Hepatocyte (in vitro differentiated cells): ENCODE data around the gene PTPRD. TPM values are rescaled to one million over a fixed set of nuclear protein-coding genes. Genes with fewer than 3 reads are reported as not detected.

Experiments
- DNase-seq: peaks from one replicate; pipeline ENCODE4 v3.0.0-alpha.2; 2016; ENCODE audit warnings: low spot score
- H2AFZ ChIP-seq: fragments of 200-600 bp; sonication (generic); 2 replicates; pipeline ENCODE4 v1.6.0; 2016; ENCODE audit warnings: antibody characterized with exemption, mild to moderate bottlenecking
- H3K27ac ChIP-seq: fragments of 200-600 bp; sonication (generic); 2 replicates; pipeline ENCODE4 v1.5.1; 2016; ENCODE audit warnings: mild to moderate bottlenecking
- H3K27me3 ChIP-seq: fragments of 200-600 bp; sonication (generic); 2 replicates; pipeline ENCODE4 v1.6.1; 2016
- H3K36me3 ChIP-seq: fragments of 200-600 bp; sonication (generic); replicated peaks from 2 replicates; pipeline ENCODE4 v1.5.1; 2016; ENCODE audit warnings: low read depth; ENCODE audit not compliant: insufficient read depth
- H3K4me1 ChIP-seq: fragments of 200-600 bp; sonication (generic); 2 replicates; pipeline ENCODE4 v1.5.1; 2016; ENCODE audit warnings: mild to moderate bottlenecking, moderate library complexity; ENCODE audit not compliant: insufficient read depth
- H3K4me2 ChIP-seq: fragments of 200-600 bp; sonication (generic); 2 replicates; pipeline ENCODE4 v1.6.0; 2016
- H3K4me3 ChIP-seq: fragments of 200-600 bp; sonication (generic); 2 replicates; pipeline ENCODE4 v1.5.1; 2016; ENCODE audit warnings: mild to moderate bottlenecking
- H3K79me2 ChIP-seq: fragments of 200-600 bp; sonication (generic); 2 replicates; pipeline ENCODE4 v1.6.0; 2017; ENCODE audit warnings: mild to moderate bottlenecking
- H3K9me2 ChIP-seq: fragments of 200-600 bp; sonication (generic); replicated peaks from 2 replicates; pipeline ENCODE4 v1.6.0; 2017; ENCODE audit warnings: mild to moderate bottlenecking; ENCODE audit not compliant: insufficient read depth
- H3K9me3 ChIP-seq: fragments of 200-600 bp; sonication (generic); 2 replicates; pipeline ENCODE4 v1.5.1; 2016; ENCODE audit warnings: low read depth, mild to moderate bottlenecking
- H4K20me1 ChIP-seq: fragments of 200-600 bp; sonication (generic); 2 replicates; pipeline ENCODE4 v1.6.0; 2016; ENCODE audit warnings: mild to moderate bottlenecking; ENCODE audit not compliant: insufficient read depth, poor library complexity, severe bottlenecking
- EZH2 ChIP-seq: fragments of 200-600 bp; sonication (generic); IDR thresholded peaks from 2 replicates; pipeline ENCODE4 v1.6.1; 2016; ENCODE audit warnings: antibody characterized with exemption, mild to moderate bottlenecking, borderline replicate concordance
- EZH2phosphoT487 ChIP-seq: fragments of 200-600 bp; sonication (generic); IDR thresholded peaks from one replicate; pipeline ENCODE4 v1.6.1; 2018; ENCODE audit warnings: antibody characterized with exemption, mild to moderate bottlenecking, low read depth, moderate library complexity; ENCODE audit not compliant: unreplicated experiment, severe bottlenecking
- WGBS: methylation state at CpG from one replicate; pipeline ENCODE4 v1.1.6; 2016; ENCODE audit warnings: low lambda C conversion rate; ENCODE audit errors: missing lambda C conversion rate; 5-methylcytosine and 5-hydroxymethylcytosine counted together
- polyA plus RNA-seq: library from polyadenylated mRNA; unstranded; fragments of >200 nt; fragmentation: Nextera tagmentation; extraction: Ambion mirVana; gene quantifications from 2 replicates; pipeline ENCODE4 v1.2.1, GENCODE V29; 2016
- total RNA-seq: library from RNA; depleted of rRNA; stranded (reverse); fragments of >200 nt; gene quantifications from 2 replicates; pipeline ENCODE4 v1.2.3, GENCODE V29; 2014
- TF ChIP-seq, protein P1 (sequence below): fragments of 200-600 bp; sonication (generic); IDR thresholded peaks from 2 replicates; pipeline ENCODE4 v1.5.1; 2016; ENCODE audit warnings: antibody characterized with exemption, mild to moderate bottlenecking; ENCODE audit not compliant: poor library complexity

The PTPRD gene
- total and polyA plus RNA-seq, 2 experiments from 2014 or later: 6.5 to 77.6 TPM

DNA sequence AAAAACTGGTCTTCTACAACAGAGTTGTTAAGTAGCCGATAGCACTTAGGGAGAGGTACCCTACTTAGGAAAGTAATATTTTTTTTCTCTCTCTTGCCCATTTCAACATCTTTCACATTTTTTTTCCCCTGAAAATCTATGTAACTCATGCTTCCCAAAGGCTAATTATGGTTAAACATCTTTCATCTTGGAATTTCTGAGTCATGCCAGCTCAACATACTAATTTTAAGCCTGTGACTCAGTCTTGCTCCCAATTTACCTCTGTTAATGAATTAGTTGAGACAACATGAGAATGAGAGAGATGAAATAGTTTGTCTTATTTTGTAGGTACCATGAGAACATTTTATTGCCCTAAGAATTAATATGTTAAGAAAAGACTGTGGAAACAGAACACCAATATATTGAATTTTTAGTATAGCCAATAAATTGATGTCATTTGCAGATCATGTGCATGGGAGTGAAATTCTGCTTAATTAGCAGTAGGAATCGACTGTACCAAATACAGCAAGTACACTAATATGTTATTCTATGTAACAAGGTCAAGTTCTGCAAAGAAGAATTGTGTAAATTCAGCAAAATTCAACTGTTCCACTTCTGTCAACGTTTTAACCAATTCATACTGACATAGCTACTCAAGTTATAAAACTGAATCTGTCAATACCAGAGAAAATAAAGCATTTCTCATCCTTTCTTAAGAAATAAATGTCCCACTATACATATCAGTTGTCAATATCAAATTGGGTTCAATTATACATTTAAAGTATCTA lies 550.0 kb downstream of the PTPRD start:
- peak; percentile 24 for DNase-seq
- no peaks in the 10 kb centered on the region for H3K36me3 ChIP-seq
- H3K27ac ChIP-seq: no peak overlapping the region
- no peak overlapping the region for H2AFZ ChIP-seq
- H3K4me3 ChIP-seq: no peak overlapping the region
- H3K27me3 ChIP-seq: no peaks in the 10 kb centered on the region
- no peaks in the 10 kb centered on the region for H4K20me1 ChIP-seq
- TF ChIP-seq, protein P1, sequence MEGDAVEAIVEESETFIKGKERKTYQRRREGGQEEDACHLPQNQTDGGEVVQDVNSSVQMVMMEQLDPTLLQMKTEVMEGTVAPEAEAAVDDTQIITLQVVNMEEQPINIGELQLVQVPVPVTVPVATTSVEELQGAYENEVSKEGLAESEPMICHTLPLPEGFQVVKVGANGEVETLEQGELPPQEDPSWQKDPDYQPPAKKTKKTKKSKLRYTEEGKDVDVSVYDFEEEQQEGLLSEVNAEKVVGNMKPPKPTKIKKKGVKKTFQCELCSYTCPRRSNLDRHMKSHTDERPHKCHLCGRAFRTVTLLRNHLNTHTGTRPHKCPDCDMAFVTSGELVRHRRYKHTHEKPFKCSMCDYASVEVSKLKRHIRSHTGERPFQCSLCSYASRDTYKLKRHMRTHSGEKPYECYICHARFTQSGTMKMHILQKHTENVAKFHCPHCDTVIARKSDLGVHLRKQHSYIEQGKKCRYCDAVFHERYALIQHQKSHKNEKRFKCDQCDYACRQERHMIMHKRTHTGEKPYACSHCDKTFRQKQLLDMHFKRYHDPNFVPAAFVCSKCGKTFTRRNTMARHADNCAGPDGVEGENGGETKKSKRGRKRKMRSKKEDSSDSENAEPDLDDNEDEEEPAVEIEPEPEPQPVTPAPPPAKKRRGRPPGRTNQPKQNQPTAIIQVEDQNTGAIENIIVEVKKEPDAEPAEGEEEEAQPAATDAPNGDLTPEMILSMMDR: no peak
- TF ChIP-seq EZH2phosphoT487 (no peak), EZH2 (no peak)
- no peak overlapping the region for H3K4me2 ChIP-seq
- H3K4me1 ChIP-seq: peaks cover 7% of the 10 kb centered on the region
- H3K9me3 ChIP-seq: no peaks in the 10 kb centered on the region
- H3K9me2 ChIP-seq: no peaks in the 10 kb centered on the region
- H3K79me2 ChIP-seq: no peaks in the 10 kb centered on the region
- 78% methylated on average over 3 of the region's 3 CpGs for WGBS

- H3K4me1 ChIP-seq: peaks cover 7% of the 10 kb centered on the region
- peak; percentile 47 for DNase-seq
- H3K79me2 ChIP-seq: no peaks in the 10 kb centered on the region
- H3K4me3 ChIP-seq: no peak overlapping the region
- H3K27ac ChIP-seq: no peak overlapping the region
- WGBS: 59% methylated on average over 3 of the region's 3 CpGs
- no peaks in the 10 kb centered on the region for H4K20me1 ChIP-seq
- H2AFZ ChIP-seq: no peak overlapping the region
- no peaks in the 10 kb centered on the region for H3K36me3 ChIP-seq
- no peaks in the 10 kb centered on the region for H3K9me2 ChIP-seq
- no peaks in the 10 kb centered on the region for H3K9me3 ChIP-seq
- no peaks in the 10 kb centered on the region for H3K27me3 ChIP-seq
- no peak overlapping the region for H3K4me2 ChIP-seq
- TF ChIP-seq EZH2 (no peak), EZH2phosphoT487 (no peak)
- TF ChIP-seq, protein P1: no peak
Observed at GRCh38 chr9:10059044-10059443, 553.8 kb downstream of the PTPRD start.

DNA sequence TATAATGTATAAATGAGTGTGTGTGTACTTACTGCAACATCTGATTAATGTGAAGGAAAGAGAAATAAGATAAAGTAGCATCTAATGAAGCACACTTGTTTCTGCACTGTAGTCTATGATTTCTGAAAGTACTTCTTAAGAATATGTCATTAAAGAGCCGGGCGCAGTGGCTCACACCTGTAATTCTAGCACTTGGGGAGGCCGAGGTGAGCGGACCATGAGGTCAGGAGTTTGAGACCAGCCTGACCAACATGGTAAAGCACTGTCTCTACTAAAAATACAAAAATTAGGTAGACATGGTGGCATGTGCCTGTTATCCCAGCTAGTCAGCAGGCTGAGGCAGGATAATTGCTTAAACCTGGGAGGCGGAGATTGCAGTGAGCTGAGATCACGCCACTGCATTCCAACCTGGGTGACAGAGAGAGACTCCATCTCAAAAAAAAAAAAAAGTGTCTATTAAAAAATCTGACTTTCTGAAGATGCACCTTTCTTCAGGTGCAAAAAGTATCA lies 556.9 kb downstream of the PTPRD start:
- no peak overlapping the region for H3K4me2 ChIP-seq

More for the DNA sequence above, 556.9 kb downstream of the PTPRD start:
- TF ChIP-seq, protein P1: no peak
- TF ChIP-seq EZH2phosphoT487 (no peak), EZH2 (no peak)
- Histone ChIP-seq H3K27ac (no peak overlapping the region), H4K20me1 (no peaks in the 10 kb centered on the region), H3K4me3 (no peak overlapping the region), H3K9me2 (no peaks in the 10 kb centered on the region), H3K79me2 (no peaks in the 10 kb centered on the region), H3K27me3 (no peaks in the 10 kb centered on the region), H2AFZ (no peak overlapping the region), H3K4me1 (peaks cover 7% of the 10 kb centered on the region), H3K9me3 (no peaks in the 10 kb centered on the region), H3K36me3 (no peaks in the 10 kb centered on the region)
- WGBS: 88% methylated on average over 6 of the region's 6 CpGs
- DNase-seq: no peak
